ENCODE data around the gene CREB3L2.

DNA sequence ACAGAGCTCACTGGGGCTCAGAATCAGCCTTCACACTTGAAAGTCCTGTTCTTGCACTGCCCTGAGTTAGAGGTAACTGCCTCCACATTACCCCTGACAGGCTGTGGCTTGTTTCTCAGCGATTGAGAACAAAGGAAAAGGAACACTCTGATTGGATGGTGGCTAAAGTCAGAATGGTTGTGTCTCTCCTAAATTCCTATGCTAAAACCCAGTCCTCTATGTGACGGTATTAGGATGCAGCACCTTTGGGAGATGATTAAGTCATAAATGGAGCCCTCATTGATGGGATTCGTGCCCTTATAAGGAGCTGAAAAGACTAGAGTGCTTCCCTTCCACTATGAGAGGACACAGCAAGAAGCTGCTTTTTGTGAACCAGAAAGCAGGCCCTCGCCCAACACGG lies 116.2 kb downstream of the CREB3L2 start:
- TF ChIP-seq POLR2AphosphoS5 (IDR thresholded peaks at IDR 0.05; ENCODE audit: low read depth, low read length), result no peak
- TF ChIP-seq, protein P1, sequence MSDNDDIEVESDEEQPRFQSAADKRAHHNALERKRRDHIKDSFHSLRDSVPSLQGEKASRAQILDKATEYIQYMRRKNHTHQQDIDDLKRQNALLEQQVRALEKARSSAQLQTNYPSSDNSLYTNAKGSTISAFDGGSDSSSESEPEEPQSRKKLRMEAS (IDR thresholded peaks at IDR 0.05; ENCODE audit: low read depth), result no peak
- TF ChIP-seq EP300 (IDR thresholded peaks at IDR 0.05; ENCODE audit: borderline replicate concordance in 1 of 2, low read depth in 1 of 2, low read length in 1 of 2), result no peak
- TF ChIP-seq, protein P2, sequence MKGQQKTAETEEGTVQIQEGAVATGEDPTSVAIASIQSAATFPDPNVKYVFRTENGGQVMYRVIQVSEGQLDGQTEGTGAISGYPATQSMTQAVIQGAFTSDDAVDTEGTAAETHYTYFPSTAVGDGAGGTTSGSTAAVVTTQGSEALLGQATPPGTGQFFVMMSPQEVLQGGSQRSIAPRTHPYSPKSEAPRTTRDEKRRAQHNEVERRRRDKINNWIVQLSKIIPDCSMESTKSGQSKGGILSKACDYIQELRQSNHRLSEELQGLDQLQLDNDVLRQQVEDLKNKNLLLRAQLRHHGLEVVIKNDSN (IDR thresholded peaks at IDR 0.05; ENCODE audit: borderline replicate concordance, low read depth), result no peak
- no peak for TF ChIP-seq YY1 (IDR thresholded peaks at IDR 0.05; ENCODE audit: low read depth)
- TF ChIP-seq CTCF (IDR thresholded peaks at IDR 0.05), result no peak
- no peak for TF ChIP-seq NRF1 (IDR thresholded peaks at IDR 0.05; ENCODE audit: low read depth, low read length)
- TF ChIP-seq, protein P3, sequence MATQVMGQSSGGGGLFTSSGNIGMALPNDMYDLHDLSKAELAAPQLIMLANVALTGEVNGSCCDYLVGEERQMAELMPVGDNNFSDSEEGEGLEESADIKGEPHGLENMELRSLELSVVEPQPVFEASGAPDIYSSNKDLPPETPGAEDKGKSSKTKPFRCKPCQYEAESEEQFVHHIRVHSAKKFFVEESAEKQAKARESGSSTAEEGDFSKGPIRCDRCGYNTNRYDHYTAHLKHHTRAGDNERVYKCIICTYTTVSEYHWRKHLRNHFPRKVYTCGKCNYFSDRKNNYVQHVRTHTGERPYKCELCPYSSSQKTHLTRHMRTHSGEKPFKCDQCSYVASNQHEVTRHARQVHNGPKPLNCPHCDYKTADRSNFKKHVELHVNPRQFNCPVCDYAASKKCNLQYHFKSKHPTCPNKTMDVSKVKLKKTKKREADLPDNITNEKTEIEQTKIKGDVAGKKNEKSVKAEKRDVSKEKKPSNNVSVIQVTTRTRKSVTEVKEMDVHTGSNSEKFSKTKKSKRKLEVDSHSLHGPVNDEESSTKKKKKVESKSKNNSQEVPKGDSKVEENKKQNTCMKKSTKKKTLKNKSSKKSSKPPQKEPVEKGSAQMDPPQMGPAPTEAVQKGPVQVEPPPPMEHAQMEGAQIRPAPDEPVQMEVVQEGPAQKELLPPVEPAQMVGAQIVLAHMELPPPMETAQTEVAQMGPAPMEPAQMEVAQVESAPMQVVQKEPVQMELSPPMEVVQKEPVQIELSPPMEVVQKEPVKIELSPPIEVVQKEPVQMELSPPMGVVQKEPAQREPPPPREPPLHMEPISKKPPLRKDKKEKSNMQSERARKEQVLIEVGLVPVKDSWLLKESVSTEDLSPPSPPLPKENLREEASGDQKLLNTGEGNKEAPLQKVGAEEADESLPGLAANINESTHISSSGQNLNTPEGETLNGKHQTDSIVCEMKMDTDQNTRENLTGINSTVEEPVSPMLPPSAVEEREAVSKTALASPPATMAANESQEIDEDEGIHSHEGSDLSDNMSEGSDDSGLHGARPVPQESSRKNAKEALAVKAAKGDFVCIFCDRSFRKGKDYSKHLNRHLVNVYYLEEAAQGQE (IDR thresholded peaks at IDR 0.05; ENCODE audit: low read depth, low read length), result no peak
- no peak for TF ChIP-seq FOXJ3 (CRISPR knock-in tag; IDR thresholded peaks at IDR 0.05)
- no peak for TF ChIP-seq TAF1 (IDR thresholded peaks at IDR 0.05; ENCODE audit: borderline replicate concordance, low read depth, low read length)
- TF ChIP-seq CHD2 (IDR thresholded peaks at IDR 0.05; ENCODE audit: low read length, partially characterized antibody), result no peak
- TF ChIP-seq RCOR1 (IDR thresholded peaks at IDR 0.05; ENCODE audit: low read length), result no peak
- TF ChIP-seq, protein P4, sequence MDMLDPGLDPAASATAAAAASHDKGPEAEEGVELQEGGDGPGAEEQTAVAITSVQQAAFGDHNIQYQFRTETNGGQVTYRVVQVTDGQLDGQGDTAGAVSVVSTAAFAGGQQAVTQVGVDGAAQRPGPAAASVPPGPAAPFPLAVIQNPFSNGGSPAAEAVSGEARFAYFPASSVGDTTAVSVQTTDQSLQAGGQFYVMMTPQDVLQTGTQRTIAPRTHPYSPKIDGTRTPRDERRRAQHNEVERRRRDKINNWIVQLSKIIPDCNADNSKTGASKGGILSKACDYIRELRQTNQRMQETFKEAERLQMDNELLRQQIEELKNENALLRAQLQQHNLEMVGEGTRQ (IDR thresholded peaks at IDR 0.05; ENCODE audit: borderline replicate concordance, low read depth, low read length), result no peak

Measured in SK-N-SH (cell line).